Hepatocyte (in vitro differentiated cells): ENCODE results near the gene PIBF1.

Experiments
- EZH2 ChIP-seq: fragments of 200-600 bp; sonication (generic); IDR thresholded peaks from 2 replicates; pipeline ENCODE4 v1.6.1; 2016; ENCODE audit warnings: antibody characterized with exemption, mild to moderate bottlenecking, borderline replicate concordance
- EZH2phosphoT487 ChIP-seq: fragments of 200-600 bp; sonication (generic); IDR thresholded peaks from one replicate; pipeline ENCODE4 v1.6.1; 2018; ENCODE audit warnings: antibody characterized with exemption, mild to moderate bottlenecking, low read depth, moderate library complexity; ENCODE audit not compliant: unreplicated experiment, severe bottlenecking
- TF ChIP-seq, protein P1 (sequence below): fragments of 200-600 bp; sonication (generic); IDR thresholded peaks from 2 replicates; pipeline ENCODE4 v1.5.1; 2016; ENCODE audit warnings: antibody characterized with exemption, mild to moderate bottlenecking; ENCODE audit not compliant: poor library complexity

- TF ChIP-seq, protein P1, sequence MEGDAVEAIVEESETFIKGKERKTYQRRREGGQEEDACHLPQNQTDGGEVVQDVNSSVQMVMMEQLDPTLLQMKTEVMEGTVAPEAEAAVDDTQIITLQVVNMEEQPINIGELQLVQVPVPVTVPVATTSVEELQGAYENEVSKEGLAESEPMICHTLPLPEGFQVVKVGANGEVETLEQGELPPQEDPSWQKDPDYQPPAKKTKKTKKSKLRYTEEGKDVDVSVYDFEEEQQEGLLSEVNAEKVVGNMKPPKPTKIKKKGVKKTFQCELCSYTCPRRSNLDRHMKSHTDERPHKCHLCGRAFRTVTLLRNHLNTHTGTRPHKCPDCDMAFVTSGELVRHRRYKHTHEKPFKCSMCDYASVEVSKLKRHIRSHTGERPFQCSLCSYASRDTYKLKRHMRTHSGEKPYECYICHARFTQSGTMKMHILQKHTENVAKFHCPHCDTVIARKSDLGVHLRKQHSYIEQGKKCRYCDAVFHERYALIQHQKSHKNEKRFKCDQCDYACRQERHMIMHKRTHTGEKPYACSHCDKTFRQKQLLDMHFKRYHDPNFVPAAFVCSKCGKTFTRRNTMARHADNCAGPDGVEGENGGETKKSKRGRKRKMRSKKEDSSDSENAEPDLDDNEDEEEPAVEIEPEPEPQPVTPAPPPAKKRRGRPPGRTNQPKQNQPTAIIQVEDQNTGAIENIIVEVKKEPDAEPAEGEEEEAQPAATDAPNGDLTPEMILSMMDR: no peak
- TF ChIP-seq EZH2phosphoT487: no peak
- TF ChIP-seq EZH2: no peak
These were observed 171.5 kb downstream of the PIBF1 start for GRCh38 chr13:72953391-72953965.
